Measurements from ENCODE around the gene LRRC40.
"Not testable (repeated sequence)": the region's sequence is repeated elsewhere in the genome, so short reads cannot be mapped to it uniquely, and the experiment has no call there.

The LRRC40 gene

DNA sequence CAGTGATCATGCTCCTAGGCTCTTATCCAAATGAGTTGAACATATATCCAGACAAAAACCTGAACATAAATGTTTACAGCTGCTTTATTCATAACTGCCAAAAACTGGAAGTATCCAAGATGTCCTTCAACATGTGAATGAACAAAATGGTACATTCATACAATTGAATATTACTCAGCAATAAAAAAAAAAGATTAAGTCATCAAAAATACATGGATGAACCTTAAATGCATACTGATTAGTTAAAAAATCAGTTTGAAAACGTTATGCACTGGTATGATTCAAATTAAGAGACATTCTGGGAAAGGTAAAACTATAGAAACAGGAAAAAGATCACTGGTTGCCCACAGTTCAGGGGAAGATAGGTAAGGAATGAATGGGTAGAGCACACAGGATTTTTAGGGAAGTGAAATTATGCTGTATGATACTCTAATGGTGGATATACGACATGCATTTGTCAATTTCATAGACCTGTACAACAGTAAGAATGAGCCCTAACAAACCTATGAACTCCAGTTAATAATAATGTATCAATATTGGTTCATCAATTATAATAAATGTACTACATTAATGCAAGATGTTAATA lies 3.1 kb downstream of the LRRC40 start:
- Histone ChIP-seq H3K4me1 (ENCODE audit: control insufficient read depth in 1 of 2, insufficient read depth in 2 of 2, low read length in 2 of 2) (peaks cover 0 to 29% of the 10 kb centered on the region in 2 donors), H3K27ac (ENCODE audit: low read length) (no peak overlapping the region), H3K4me3 (ENCODE audit: low read depth in 1 of 2, low read length in 2 of 2) (no peak overlapping the region), H3K9me3 (ENCODE audit: control insufficient read depth in 1 of 2, low read length in 2 of 2) (no peaks in the 10 kb centered on the region), H3K36me3 (ENCODE audit: control insufficient read depth in 1 of 2, insufficient read depth in 2 of 2, low read length in 2 of 2) (no peaks in the 10 kb centered on the region), H3K27me3 (ENCODE audit: low read depth, low read length) (no peaks in the 10 kb centered on the region)

DNA sequence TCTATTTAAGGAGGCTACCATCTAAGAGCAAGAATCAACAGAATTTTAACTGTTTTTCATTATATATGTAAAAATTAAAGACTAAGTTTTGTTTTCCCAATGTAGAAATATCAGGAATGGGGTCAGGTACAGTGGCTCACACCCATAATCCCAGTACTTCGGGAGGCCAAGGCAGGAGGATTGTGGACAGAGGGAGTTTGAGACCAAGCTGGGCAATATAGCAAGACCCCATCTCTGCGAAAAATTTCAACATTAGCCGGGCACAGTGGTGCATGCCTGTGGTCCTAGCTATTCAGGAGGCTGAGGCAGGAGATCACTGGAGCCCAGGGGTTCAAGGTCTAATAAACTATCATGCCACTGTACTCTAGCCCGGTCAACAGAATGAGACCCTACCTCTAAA lies 5.3 kb downstream of the LRRC40 start:
- no peaks in the 10 kb centered on the region for H3K27me3 ChIP-seq (ENCODE audit: low read depth, low read length)
- no peak overlapping the region for H3K27ac ChIP-seq (ENCODE audit: low read length)
- H3K36me3 ChIP-seq (ENCODE audit: control insufficient read depth in 1 of 2, insufficient read depth in 2 of 2, low read length in 2 of 2), result no peaks in the 10 kb centered on the region
- H3K4me3 ChIP-seq (ENCODE audit: low read depth in 1 of 2, low read length in 2 of 2), result no peak overlapping the region
- peaks cover 0 to 19% of the 10 kb centered on the region in 2 donors for H3K4me1 ChIP-seq (ENCODE audit: control insufficient read depth in 1 of 2, insufficient read depth in 2 of 2, low read length in 2 of 2)
- no peaks in the 10 kb centered on the region for H3K9me3 ChIP-seq (ENCODE audit: control insufficient read depth in 1 of 2, low read length in 2 of 2)

DNA sequence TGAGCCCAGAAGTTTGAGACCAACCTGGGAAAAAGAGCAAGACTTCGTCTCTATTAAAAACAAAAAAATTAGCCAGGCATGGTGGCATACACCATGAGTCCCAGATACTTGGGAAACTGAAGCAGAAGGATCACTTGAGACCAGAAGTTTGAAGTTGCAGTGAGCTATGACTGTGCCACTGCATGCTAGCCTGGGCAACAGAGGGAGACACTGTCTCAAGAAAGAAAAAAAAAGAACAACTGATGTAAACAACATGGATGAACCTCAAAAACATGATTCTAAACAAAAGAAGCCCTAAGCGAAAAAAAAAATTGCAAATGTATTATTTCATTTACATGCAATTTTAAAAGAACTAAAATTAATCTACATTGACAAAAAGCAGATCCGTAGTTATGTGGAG lies 9.0 kb downstream of the LRRC40 start:
- Histone ChIP-seq H3K9me3 (ENCODE audit: control insufficient read depth in 1 of 2, low read length in 2 of 2) (peaks cover 0 to 2% of the 10 kb centered on the region in 2 donors), H3K36me3 (ENCODE audit: control insufficient read depth in 1 of 2, insufficient read depth in 2 of 2, low read length in 2 of 2) (no peaks in the 10 kb centered on the region), H3K4me1 (ENCODE audit: control insufficient read depth in 1 of 2, insufficient read depth in 2 of 2, low read length in 2 of 2) (no peaks in the 10 kb centered on the region), H3K27ac (ENCODE audit: low read length) (no peak overlapping the region), H3K4me3 (ENCODE audit: low read depth in 1 of 2, low read length in 2 of 2) (no peak overlapping the region), H3K27me3 (ENCODE audit: low read depth, low read length) (no peaks in the 10 kb centered on the region)

DNA sequence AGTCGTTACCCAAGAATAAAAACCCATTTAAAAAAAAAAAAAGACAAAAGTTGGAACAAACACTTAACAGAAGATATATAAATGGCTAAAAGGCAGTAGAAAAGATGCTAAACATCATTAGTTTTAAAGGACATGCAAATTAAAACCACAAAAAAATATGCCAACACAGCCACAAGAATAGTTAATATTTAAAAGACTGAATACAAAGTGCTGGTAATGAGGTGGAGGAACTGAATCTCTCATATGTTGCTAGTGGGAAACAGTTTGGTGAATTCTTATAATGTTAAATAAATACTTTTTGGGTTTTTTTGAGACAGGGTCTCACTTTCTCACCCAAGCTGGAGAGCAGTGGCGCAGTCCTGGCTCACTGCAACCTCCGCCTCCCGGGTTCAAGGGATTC lies 10.0 kb downstream of the LRRC40 start:
- Histone ChIP-seq H3K27ac (ENCODE audit: low read length) (no peak overlapping the region), H3K4me1 (ENCODE audit: control insufficient read depth in 1 of 2, insufficient read depth in 2 of 2, low read length in 2 of 2) (no peaks in the 10 kb centered on the region), H3K36me3 (ENCODE audit: control insufficient read depth in 1 of 2, insufficient read depth in 2 of 2, low read length in 2 of 2) (no peaks in the 10 kb centered on the region), H3K4me3 (ENCODE audit: low read depth in 1 of 2, low read length in 2 of 2) (no peak overlapping the region), H3K9me3 (ENCODE audit: control insufficient read depth in 1 of 2, low read length in 2 of 2) (peaks cover 0 to 2% of the 10 kb centered on the region in 2 donors), H3K27me3 (ENCODE audit: low read depth, low read length) (no peaks in the 10 kb centered on the region)

- Histone ChIP-seq H3K4me1 (ENCODE audit: control insufficient read depth in 1 of 2, insufficient read depth in 2 of 2, low read length in 2 of 2) (no peaks in the 10 kb centered on the region), H3K4me3 (ENCODE audit: low read depth in 1 of 2, low read length in 2 of 2) (no peak overlapping the region), H3K36me3 (ENCODE audit: control insufficient read depth in 1 of 2, insufficient read depth in 2 of 2, low read length in 2 of 2) (no peaks in the 10 kb centered on the region), H3K9me3 (ENCODE audit: control insufficient read depth in 1 of 2, low read length in 2 of 2) (peaks cover 0 to 2% of the 10 kb centered on the region in 2 donors), H3K27me3 (ENCODE audit: low read depth, low read length) (no peaks in the 10 kb centered on the region), H3K27ac (ENCODE audit: low read length) (no peak overlapping the region)
Measured at GRCh38 chr1:70194601-70195000, 10.8 kb downstream of the LRRC40 start.

GRCh38 chr1:70192446-70192845 lies 12.9 kb downstream of the LRRC40 start:
- H3K36me3 ChIP-seq (ENCODE audit: control insufficient read depth in 1 of 2, insufficient read depth in 2 of 2, low read length in 2 of 2); H3K4me1 ChIP-seq (ENCODE audit: control insufficient read depth in 1 of 2, insufficient read depth in 2 of 2, low read length in 2 of 2); H3K27ac ChIP-seq (ENCODE audit: low read length); H3K9me3 ChIP-seq (ENCODE audit: control insufficient read depth in 1 of 2, low read length in 2 of 2); H3K27me3 ChIP-seq (ENCODE audit: low read depth, low read length); H3K4me3 ChIP-seq (ENCODE audit: low read depth in 1 of 2, low read length in 2 of 2): not testable (repeated sequence)

- Histone ChIP-seq H3K36me3 (ENCODE audit: control insufficient read depth in 1 of 2, insufficient read depth in 2 of 2, low read length in 2 of 2) (peaks cover 0 to 5% of the 10 kb centered on the region in 2 donors), H3K4me1 (ENCODE audit: control insufficient read depth in 1 of 2, insufficient read depth in 2 of 2, low read length in 2 of 2) (no peaks in the 10 kb centered on the region), H3K4me3 (ENCODE audit: low read depth in 1 of 2, low read length in 2 of 2) (no peak overlapping the region), H3K27ac (ENCODE audit: low read length) (no peak overlapping the region), H3K27me3 (ENCODE audit: low read depth, low read length) (no peaks in the 10 kb centered on the region), H3K9me3 (ENCODE audit: control insufficient read depth in 1 of 2, low read length in 2 of 2) (peaks cover 0 to 2% of the 10 kb centered on the region in 2 donors)
Measured at GRCh38 chr1:70190180-70190579, 15.2 kb downstream of the LRRC40 start.

DNA sequence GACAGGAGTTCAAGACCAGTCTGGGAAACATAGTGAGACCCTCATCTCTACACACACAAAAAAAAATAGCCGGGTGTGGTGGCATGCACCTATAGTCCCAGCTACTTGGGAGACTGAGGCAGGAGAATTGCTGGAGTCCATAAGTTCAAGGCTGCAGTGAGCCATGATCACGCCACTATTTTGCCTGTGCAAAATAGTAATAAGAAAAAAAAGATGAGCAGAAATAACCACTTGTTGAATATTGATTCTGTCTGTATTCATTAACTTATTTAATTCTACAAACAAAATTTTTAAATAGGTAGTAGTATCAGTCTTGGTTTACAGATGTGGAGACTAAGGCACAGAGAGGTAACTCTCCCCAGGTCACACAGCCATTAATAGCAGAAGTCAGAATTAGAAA lies 16.9 kb downstream of the LRRC40 start:
- no peak overlapping the region for H3K27ac ChIP-seq (ENCODE audit: low read length)
- H3K27me3 ChIP-seq (ENCODE audit: low read depth, low read length), result no peaks in the 10 kb centered on the region
- H3K4me3 ChIP-seq (ENCODE audit: low read depth in 1 of 2, low read length in 2 of 2), result no peak overlapping the region
- H3K9me3 ChIP-seq (ENCODE audit: control insufficient read depth in 1 of 2, low read length in 2 of 2), result peaks cover 0 to 2% of the 10 kb centered on the region in 2 donors
- peaks cover 5 to 6% of the 10 kb centered on the region in 2 donors for H3K36me3 ChIP-seq (ENCODE audit: control insufficient read depth in 1 of 2, insufficient read depth in 2 of 2, low read length in 2 of 2)
- no peaks in the 10 kb centered on the region for H3K4me1 ChIP-seq (ENCODE audit: control insufficient read depth in 1 of 2, insufficient read depth in 2 of 2, low read length in 2 of 2)

DNA sequence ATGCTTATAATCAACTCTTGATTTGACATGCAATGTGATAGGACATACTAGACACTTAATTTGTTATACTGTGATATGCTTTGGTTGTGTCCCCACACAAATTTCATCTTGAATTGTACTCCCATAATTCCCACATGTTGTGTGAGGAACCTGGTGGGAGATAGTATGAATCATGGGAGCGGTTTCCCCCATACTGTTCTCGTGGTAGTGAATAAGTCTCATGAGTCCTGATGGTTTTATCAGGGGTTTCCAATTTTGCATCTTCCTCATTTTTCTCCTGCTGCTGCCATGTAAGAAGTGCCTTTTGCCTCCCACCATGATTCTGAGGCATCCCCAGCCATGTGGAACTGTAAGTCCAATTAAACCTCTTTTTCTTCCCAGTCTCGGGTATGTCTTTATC lies 20.2 kb downstream of the LRRC40 start:
- not testable (repeated sequence) for H3K36me3 ChIP-seq (ENCODE audit: control insufficient read depth in 1 of 2, insufficient read depth in 2 of 2, low read length in 2 of 2); H3K4me3 ChIP-seq (ENCODE audit: low read depth in 1 of 2, low read length in 2 of 2); H3K27me3 ChIP-seq (ENCODE audit: low read depth, low read length); H3K4me1 ChIP-seq (ENCODE audit: control insufficient read depth in 1 of 2, insufficient read depth in 2 of 2, low read length in 2 of 2); H3K27ac ChIP-seq (ENCODE audit: low read length); H3K9me3 ChIP-seq (ENCODE audit: control insufficient read depth in 1 of 2, low read length in 2 of 2)

- H3K27ac ChIP-seq (ENCODE audit: low read length), result no peak overlapping the region
- no peak overlapping the region for H3K4me3 ChIP-seq (ENCODE audit: low read depth in 1 of 2, low read length in 2 of 2)
- H3K4me1 ChIP-seq (ENCODE audit: control insufficient read depth in 1 of 2, insufficient read depth in 2 of 2, low read length in 2 of 2), result no peaks in the 10 kb centered on the region
- H3K36me3 ChIP-seq (ENCODE audit: control insufficient read depth in 1 of 2, insufficient read depth in 2 of 2, low read length in 2 of 2), result no peaks in the 10 kb centered on the region
- H3K9me3 ChIP-seq (ENCODE audit: control insufficient read depth in 1 of 2, low read length in 2 of 2), result no peaks in the 10 kb centered on the region
- no peaks in the 10 kb centered on the region for H3K27me3 ChIP-seq (ENCODE audit: low read depth, low read length)
Measured at GRCh38 chr1:70171512-70171911, 33.9 kb downstream of the LRRC40 start.

DNA sequence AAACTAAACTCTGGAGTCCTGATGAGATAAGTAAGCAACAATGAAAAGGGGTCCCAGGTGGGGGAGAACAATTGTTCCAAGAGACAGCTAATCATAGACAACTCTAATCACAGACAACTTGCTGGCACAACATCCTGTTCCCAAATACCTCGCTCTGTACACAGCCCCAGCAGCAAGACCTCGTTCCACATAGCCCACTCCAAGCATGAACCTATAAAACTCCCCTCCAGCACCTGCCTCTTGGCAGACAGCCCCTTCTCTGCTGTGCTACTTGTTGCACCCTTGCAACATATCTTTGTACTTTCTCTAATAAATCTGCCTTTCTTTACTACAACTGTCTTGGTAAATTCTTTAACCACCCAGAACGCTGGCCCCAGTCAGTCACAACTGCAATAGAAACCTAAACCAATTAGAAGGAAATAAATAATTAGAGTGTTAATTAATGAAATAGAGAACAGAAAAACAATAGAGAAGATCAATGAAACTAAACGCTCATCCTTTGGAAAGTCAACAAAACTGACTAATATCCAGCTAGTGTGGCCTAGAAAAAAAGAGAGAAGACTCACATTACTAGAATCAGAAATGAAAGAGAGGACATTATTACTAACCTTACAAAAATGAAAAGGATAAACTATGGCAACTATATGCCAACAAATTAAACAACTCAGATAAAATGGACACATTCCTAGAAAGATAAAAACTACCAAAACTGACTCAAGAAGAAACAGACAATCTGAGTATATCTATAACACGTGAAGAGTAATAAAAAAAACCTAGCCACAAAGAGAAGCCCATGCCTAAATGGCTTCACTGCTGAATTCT lies 36.1 kb downstream of the LRRC40 start:
- Histone ChIP-seq H3K27me3 (ENCODE audit: low read depth, low read length) (no peaks in the 10 kb centered on the region), H3K36me3 (ENCODE audit: control insufficient read depth in 1 of 2, insufficient read depth in 2 of 2, low read length in 2 of 2) (no peaks in the 10 kb centered on the region), H3K4me1 (ENCODE audit: control insufficient read depth in 1 of 2, insufficient read depth in 2 of 2, low read length in 2 of 2) (no peaks in the 10 kb centered on the region), H3K9me3 (ENCODE audit: control insufficient read depth in 1 of 2, low read length in 2 of 2) (no peaks in the 10 kb centered on the region), H3K4me3 (ENCODE audit: low read depth in 1 of 2, low read length in 2 of 2) (no peak overlapping the region), H3K27ac (ENCODE audit: low read length) (no peak overlapping the region)

DNA sequence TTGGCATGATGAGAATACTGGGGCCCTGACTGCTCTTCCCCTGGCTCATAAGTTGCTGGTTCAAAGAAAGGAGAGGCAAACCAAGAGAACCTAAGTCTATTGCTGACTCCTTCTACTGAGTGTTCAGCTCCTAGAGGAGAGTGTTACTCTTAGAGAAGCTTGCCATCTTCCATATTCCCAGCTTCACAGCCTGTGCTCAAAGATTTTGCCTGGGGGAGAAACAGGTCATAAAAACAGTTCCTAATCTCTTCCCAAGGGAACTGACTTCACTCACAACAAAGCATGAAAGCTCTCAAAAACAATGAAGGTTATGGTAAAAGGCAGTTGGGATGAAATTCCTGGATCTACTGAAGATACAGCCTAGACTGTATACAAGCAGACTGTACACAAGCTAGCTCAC lies 37.1 kb downstream of the LRRC40 start:
- Histone ChIP-seq H3K27ac (ENCODE audit: low read length) (no peak overlapping the region), H3K9me3 (ENCODE audit: control insufficient read depth in 1 of 2, low read length in 2 of 2) (no peaks in the 10 kb centered on the region), H3K4me1 (ENCODE audit: control insufficient read depth in 1 of 2, insufficient read depth in 2 of 2, low read length in 2 of 2) (no peaks in the 10 kb centered on the region), H3K4me3 (ENCODE audit: low read depth in 1 of 2, low read length in 2 of 2) (no peak overlapping the region), H3K27me3 (ENCODE audit: low read depth, low read length) (no peaks in the 10 kb centered on the region), H3K36me3 (ENCODE audit: control insufficient read depth in 1 of 2, insufficient read depth in 2 of 2, low read length in 2 of 2) (no peaks in the 10 kb centered on the region)
